Cardiac muscle cell (in vitro differentiated cells and primary cell): ENCODE data around the gene SPEF2. TPM values are rescaled to one million over a fixed set of nuclear protein-coding genes. Genes with fewer than 3 reads are reported as not detected.

Experiments used
- DNase-seq, 2 donors: peaks; one replicate each; pipeline versions ENCODE4 v3.0.0 to v3.0.0-alpha.2; 2010 to 2017; ENCODE audit warnings: low read depth in 1 of 2, low spot score in 1 of 2
- H3K27ac ChIP-seq: fragments of 200-600 bp; sonication (generic); 2 replicates; pipeline ENCODE4 v1.5.1; 2016
- H3K27me3 ChIP-seq: fragments of 200-600 bp; sonication (generic); 2 replicates; pipeline ENCODE4 v1.6.0; 2016; ENCODE audit warnings: control low read depth
- H3K36me3 ChIP-seq: fragments of 200-600 bp; sonication (generic); 2 replicates; pipeline ENCODE4 v1.5.1; 2016; ENCODE audit warnings: control low read depth
- H3K4me1 ChIP-seq: fragments of 200-600 bp; sonication (generic); 2 replicates; pipeline ENCODE4 v1.8.1; 2017; ENCODE audit warnings: low read depth, mild to moderate bottlenecking, mixed run types
- H3K4me3 ChIP-seq: fragments of 200-600 bp; sonication (generic); 2 replicates; pipeline ENCODE4 v1.5.1; 2016; ENCODE audit warnings: mild to moderate bottlenecking
- H3K9me3 ChIP-seq: fragments of 200-600 bp; sonication (generic); 2 replicates; pipeline ENCODE4 v1.5.1; 2017; ENCODE audit warnings: low read depth, mild to moderate bottlenecking, control low read depth
- polyA plus RNA-seq: library from polyadenylated mRNA; unstranded; fragments of >200 nt; fragmentation: Nextera tagmentation; extraction: Ambion mirVana; gene quantifications from 2 replicates; pipeline ENCODE4 v1.2.1, GENCODE V29; 2016
- total RNA-seq: library from RNA; depleted of rRNA; stranded (reverse); fragments of >200 nt; gene quantifications from 2 replicates; pipeline ENCODE4 v1.2.3, GENCODE V29; 2016
- TF ChIP-seq, protein P1 (sequence below): IDR thresholded peaks from 2 replicates; pipeline ENCODE4 v1.5.1; 2012; ENCODE audit warnings: low read depth, mild to moderate bottlenecking, low read length

Gene SPEF2
- total and polyA plus RNA-seq, 2 experiments from 2014 or later, result 3.2 to 5.7 TPM

DNA sequence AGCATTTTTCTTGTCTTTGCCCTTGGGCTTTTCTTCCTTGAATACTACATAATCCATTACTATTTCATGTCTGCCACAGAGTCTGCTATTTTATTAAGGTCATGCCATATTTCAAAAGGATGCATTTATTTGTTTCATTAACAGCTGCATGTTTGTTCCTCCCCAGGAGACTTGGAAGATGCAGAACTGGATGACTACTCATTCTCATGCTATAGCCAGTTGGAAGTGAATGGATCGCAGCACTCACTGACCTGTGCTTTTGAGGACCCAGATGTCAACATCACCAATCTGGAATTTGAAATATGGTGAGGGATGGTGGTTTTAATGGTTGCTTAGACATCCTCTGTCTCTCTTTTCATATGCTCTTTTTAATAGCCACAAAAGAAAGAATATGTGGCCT is 243.0 kb downstream of the SPEF2 start:
- Histone ChIP-seq H3K27ac (no peak overlapping the region), H3K4me1 (no peaks in the 10 kb centered on the region), H3K4me3 (no peak overlapping the region), H3K9me3 (no peaks in the 10 kb centered on the region), H3K27me3 (no peaks in the 10 kb centered on the region), H3K36me3 (no peaks in the 10 kb centered on the region)
- TF ChIP-seq, protein P1, sequence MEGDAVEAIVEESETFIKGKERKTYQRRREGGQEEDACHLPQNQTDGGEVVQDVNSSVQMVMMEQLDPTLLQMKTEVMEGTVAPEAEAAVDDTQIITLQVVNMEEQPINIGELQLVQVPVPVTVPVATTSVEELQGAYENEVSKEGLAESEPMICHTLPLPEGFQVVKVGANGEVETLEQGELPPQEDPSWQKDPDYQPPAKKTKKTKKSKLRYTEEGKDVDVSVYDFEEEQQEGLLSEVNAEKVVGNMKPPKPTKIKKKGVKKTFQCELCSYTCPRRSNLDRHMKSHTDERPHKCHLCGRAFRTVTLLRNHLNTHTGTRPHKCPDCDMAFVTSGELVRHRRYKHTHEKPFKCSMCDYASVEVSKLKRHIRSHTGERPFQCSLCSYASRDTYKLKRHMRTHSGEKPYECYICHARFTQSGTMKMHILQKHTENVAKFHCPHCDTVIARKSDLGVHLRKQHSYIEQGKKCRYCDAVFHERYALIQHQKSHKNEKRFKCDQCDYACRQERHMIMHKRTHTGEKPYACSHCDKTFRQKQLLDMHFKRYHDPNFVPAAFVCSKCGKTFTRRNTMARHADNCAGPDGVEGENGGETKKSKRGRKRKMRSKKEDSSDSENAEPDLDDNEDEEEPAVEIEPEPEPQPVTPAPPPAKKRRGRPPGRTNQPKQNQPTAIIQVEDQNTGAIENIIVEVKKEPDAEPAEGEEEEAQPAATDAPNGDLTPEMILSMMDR, result no peak
- DNase-seq, result no peak

DNA sequence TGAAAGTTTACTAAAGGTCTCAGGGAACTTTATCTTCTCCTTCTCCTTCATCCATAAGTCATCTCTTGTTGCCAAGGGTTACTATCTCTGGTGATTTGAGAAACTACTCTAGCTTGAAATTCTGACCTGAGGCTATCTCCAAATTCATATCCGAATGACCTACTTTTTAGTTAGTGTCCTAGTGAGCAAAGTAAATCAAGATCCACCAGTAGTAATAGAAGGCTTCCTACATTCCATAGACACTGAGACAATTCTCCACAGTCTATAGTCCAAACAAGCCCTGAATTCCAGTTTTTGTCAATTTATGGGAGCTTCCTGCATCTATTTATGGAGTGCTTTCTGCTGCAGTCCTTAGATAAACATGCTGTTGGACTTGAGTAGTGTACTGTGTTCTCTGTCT is 244.1 kb downstream of the SPEF2 start:
- H3K4me1 ChIP-seq, result no peaks in the 10 kb centered on the region

DNA sequence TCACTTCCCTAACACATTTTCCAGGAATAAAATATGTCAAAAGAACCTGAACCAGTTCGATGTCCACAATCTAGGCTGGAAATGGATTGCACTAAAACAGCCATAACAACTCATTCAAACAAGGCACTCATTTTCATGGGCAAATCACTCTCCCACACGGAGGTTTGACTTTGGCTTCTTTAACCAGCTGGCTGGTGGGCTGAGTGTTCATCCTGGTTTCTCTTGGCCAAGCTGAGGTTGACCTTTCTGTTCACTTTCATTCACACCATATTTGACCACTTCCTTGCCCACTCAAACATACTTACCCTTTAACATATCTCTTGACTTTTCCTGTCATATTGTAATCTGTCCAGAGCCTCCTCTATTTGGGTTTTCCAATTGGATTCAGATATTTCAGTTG is 244.5 kb downstream of the SPEF2 start:
- TF ChIP-seq, protein P1, result no peak
- H3K27me3 ChIP-seq, result no peaks in the 10 kb centered on the region
- H3K27ac ChIP-seq, result no peak overlapping the region
- H3K9me3 ChIP-seq, result no peaks in the 10 kb centered on the region
- no peaks in the 10 kb centered on the region for H3K36me3 ChIP-seq
- H3K4me1 ChIP-seq, result no peaks in the 10 kb centered on the region
- no peak overlapping the region for H3K4me3 ChIP-seq
- DNase-seq, result no peak

More for the DNA sequence above, 244.1 kb downstream of the SPEF2 start:
- no peak overlapping the region for H3K4me3 ChIP-seq
- H3K27ac ChIP-seq, result no peak overlapping the region
- DNase-seq, result no peak
- no peaks in the 10 kb centered on the region for H3K27me3 ChIP-seq
- no peaks in the 10 kb centered on the region for H3K9me3 ChIP-seq
- TF ChIP-seq, protein P1, result no peak
- H3K36me3 ChIP-seq, result no peaks in the 10 kb centered on the region

DNA sequence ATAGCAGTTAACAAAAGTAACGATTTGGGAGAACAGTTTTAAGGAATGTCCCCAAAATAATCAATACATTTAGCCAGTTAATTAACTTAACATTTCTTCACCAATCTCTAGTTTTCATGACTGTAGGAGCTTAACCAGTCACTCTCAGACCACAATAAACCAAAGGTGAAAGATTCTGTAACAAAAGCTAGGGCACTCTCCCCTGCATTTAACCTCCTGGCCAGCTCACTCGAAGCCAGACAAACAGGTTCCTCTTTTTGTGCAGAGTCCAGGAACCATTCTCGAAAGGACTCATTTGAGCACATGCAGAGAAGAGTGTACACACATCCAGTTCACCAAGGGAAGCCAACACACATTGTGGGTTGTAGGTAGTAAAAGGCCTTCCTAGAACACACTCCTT is 245.5 kb downstream of the SPEF2 start:
- no peaks in the 10 kb centered on the region for H3K27me3 ChIP-seq
- H3K36me3 ChIP-seq, result no peaks in the 10 kb centered on the region
- no peak for DNase-seq
- H3K4me1 ChIP-seq, result no peaks in the 10 kb centered on the region
- TF ChIP-seq, protein P1, result no peak
- H3K27ac ChIP-seq, result no peak overlapping the region
- no peaks in the 10 kb centered on the region for H3K9me3 ChIP-seq
- H3K4me3 ChIP-seq, result no peak overlapping the region

Other genes starting within 250 kb of the SPEF2 start
- not detected in 2 replicates for gene IL7R, start 239.0 kb downstream of the SPEF2 start, total RNA-seq
- 0.04 TPM in 1 of 2 replicates, not detected in the other for gene IL7R, start 239.0 kb downstream of the SPEF2 start, polyA plus RNA-seq